ENCODE results near the gene TRPV3. TPM values are rescaled to one million over a fixed set of nuclear protein-coding genes. Genes with fewer than 3 reads are reported as not detected.
"Not testable (repeated sequence)": the region's sequence is repeated elsewhere in the genome, so short reads cannot be mapped to it uniquely, and the experiment has no call there.

Gene TRPV3
- polyA plus RNA-seq, 4 donors = 0.64 to 1.7 (median 1.3) TPM

- no peak for DNase-seq (ENCODE audit: low read depth in 4 of 4, low spot score in 2 of 4)
Observed at GRCh38 chr17:3574231-3574630, 16.6 kb upstream of the TRPV3 start.

- DNase-seq (ENCODE audit: low read depth in 4 of 4, low spot score in 2 of 4) = no peak
Observed at GRCh38 chr17:3573246-3574100, 15.9 kb upstream of the TRPV3 start.

GRCh38 chr17:3572231-3572630, 14.6 kb upstream of the TRPV3 start:
- no peak for DNase-seq (ENCODE audit: low read depth in 4 of 4, low spot score in 2 of 4)

GRCh38 chr17:3571043-3571900, 13.7 kb upstream of the TRPV3 start:
- no peak for DNase-seq (ENCODE audit: low read depth in 4 of 4, low spot score in 2 of 4)

- no peak for DNase-seq (ENCODE audit: low read depth in 4 of 4, low spot score in 2 of 4)
Observed at GRCh38 chr17:3569534-3570137, 12.0 kb upstream of the TRPV3 start.

GRCh38 chr17:3566551-3566950, 8.9 kb upstream of the TRPV3 start:
- DNase-seq (ENCODE audit: low read depth in 4 of 4, low spot score in 2 of 4) = no peak

- DNase-seq (ENCODE audit: low read depth in 4 of 4, low spot score in 2 of 4) = no peak
Observed at GRCh38 chr17:3565143-3565542, 7.5 kb upstream of the TRPV3 start.

- not testable (repeated sequence) for DNase-seq (ENCODE audit: low read depth in 4 of 4, low spot score in 2 of 4)
Observed at GRCh38 chr17:3564241-3564640, 6.6 kb upstream of the TRPV3 start.

- DNase-seq (ENCODE audit: low read depth in 4 of 4, low spot score in 2 of 4) = no peak
Observed at GRCh38 chr17:3559270-3559645, 1.6 kb upstream of the TRPV3 start.

GRCh38 chr17:3558603-3559269, 1.1 kb upstream of the TRPV3 start:
- no peak for DNase-seq (ENCODE audit: low read depth in 4 of 4, low spot score in 2 of 4)

GRCh38 chr17:3556916-3557767, 470 bp downstream of the TRPV3 start:
- no peak for DNase-seq (ENCODE audit: low read depth in 4 of 4, low spot score in 2 of 4)

- DNase-seq (ENCODE audit: low read depth in 4 of 4, low spot score in 2 of 4) = no peak
Observed at GRCh38 chr17:3556239-3556915, 1.2 kb downstream of the TRPV3 start.

- no peak for DNase-seq (ENCODE audit: low read depth in 4 of 4, low spot score in 2 of 4)
Observed at GRCh38 chr17:3555189-3555796, 2.3 kb downstream of the TRPV3 start.

- DNase-seq (ENCODE audit: low read depth in 4 of 4, low spot score in 2 of 4) = no peak
Observed at GRCh38 chr17:3554440-3554839, 3.2 kb downstream of the TRPV3 start.

- DNase-seq (ENCODE audit: low read depth in 4 of 4, low spot score in 2 of 4) = no peak
Observed at GRCh38 chr17:3553419-3554401, 3.9 kb downstream of the TRPV3 start.

- no peak for DNase-seq (ENCODE audit: low read depth in 4 of 4, low spot score in 2 of 4)
Observed at GRCh38 chr17:3552916-3553315, 4.7 kb downstream of the TRPV3 start.

GRCh38 chr17:3551189-3551588, 6.4 kb downstream of the TRPV3 start:
- DNase-seq (ENCODE audit: low read depth in 4 of 4, low spot score in 2 of 4) = no peak

All from left renal cortex interstitium (tissue), 4 donors.